ENCODE measurements around the gene RPA4.

DNA sequence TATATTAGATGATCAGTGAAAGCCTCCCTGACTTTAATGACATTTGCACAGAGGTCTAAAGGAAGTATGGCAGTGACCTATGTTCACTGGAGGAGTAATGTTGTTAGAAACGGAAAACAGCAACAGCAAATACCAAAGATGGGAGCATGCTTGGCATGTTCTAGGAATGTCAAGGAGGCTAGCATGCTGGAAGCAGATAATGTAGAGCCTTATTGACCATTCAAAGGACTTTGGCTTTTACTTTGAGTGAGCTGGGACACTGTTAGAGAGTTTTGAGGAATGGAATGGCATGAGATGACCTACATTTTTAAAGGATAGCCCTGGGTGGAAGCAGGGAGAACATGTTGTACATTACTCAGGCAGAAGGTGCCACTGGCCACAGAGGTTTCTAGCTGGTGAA, 6.0 kb downstream of the RPA4 start:
- TF ChIP-seq, protein P1, sequence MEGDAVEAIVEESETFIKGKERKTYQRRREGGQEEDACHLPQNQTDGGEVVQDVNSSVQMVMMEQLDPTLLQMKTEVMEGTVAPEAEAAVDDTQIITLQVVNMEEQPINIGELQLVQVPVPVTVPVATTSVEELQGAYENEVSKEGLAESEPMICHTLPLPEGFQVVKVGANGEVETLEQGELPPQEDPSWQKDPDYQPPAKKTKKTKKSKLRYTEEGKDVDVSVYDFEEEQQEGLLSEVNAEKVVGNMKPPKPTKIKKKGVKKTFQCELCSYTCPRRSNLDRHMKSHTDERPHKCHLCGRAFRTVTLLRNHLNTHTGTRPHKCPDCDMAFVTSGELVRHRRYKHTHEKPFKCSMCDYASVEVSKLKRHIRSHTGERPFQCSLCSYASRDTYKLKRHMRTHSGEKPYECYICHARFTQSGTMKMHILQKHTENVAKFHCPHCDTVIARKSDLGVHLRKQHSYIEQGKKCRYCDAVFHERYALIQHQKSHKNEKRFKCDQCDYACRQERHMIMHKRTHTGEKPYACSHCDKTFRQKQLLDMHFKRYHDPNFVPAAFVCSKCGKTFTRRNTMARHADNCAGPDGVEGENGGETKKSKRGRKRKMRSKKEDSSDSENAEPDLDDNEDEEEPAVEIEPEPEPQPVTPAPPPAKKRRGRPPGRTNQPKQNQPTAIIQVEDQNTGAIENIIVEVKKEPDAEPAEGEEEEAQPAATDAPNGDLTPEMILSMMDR (conservative IDR thresholded peaks at IDR 0.05; ENCODE audit: low read depth in 2 of 2) = no peak
- no peak for TF ChIP-seq REST (IDR thresholded peaks at IDR 0.05; ENCODE audit: unreplicated experiment)
- TF ChIP-seq CREB1 (CRISPR knock-in tag; IDR thresholded peaks at IDR 0.05; ENCODE audit: low read depth) = no peak
- TF ChIP-seq EZH2 (IDR thresholded peaks at IDR 0.05; ENCODE audit: low read depth, unreplicated experiment) = no peak
- TF ChIP-seq ETS1 (IDR thresholded peaks at IDR 0.05) = no peak

All from GM23338 (cell line).